HUES64 (cell line): ENCODE data around the gene ANO10.

ENCODE experiments used
- H3K27ac ChIP-seq: 2 replicates; pipeline ENCODE4 v1.7.0; 2013; ENCODE audit warnings: low read depth, low read length, inconsistent platforms
- H3K27me3 ChIP-seq: 2 replicates; pipeline ENCODE4 v1.6.1; 2013; ENCODE audit warnings: mild to moderate bottlenecking, low read length; ENCODE audit not compliant: insufficient read depth
- H3K36me3 ChIP-seq: 2 replicates; pipeline ENCODE4 v1.6.1; 2013; ENCODE audit warnings: mild to moderate bottlenecking, low read length; ENCODE audit not compliant: insufficient read depth
- H3K4me1 ChIP-seq: 2 replicates; pipeline ENCODE4 v1.6.1; 2013; ENCODE audit warnings: mild to moderate bottlenecking, low read length, moderate library complexity; ENCODE audit not compliant: insufficient read depth
- H3K4me3 ChIP-seq: 2 replicates; pipeline ENCODE4 v1.5.1; 2013; ENCODE audit warnings: mild to moderate bottlenecking, low read length, moderate library complexity
- H3K9ac ChIP-seq: 2 replicates; pipeline ENCODE4 v1.6.1; 2013; ENCODE audit warnings: mild to moderate bottlenecking, low read depth, low read length
- H3K9me3 ChIP-seq: 2 replicates; pipeline ENCODE4 v1.6.1; 2013; ENCODE audit warnings: low read depth, low read length; ENCODE audit not compliant: insufficient read depth
- WGBS: fragments of 150-250, 120-280 bp; methylation state at CpG from one replicate; pipeline ENCODE4 v1.1.7; 2013; ENCODE audit warnings: missing lambda C conversion rate; 5-methylcytosine and 5-hydroxymethylcytosine counted together

ANO10 gene

DNA sequence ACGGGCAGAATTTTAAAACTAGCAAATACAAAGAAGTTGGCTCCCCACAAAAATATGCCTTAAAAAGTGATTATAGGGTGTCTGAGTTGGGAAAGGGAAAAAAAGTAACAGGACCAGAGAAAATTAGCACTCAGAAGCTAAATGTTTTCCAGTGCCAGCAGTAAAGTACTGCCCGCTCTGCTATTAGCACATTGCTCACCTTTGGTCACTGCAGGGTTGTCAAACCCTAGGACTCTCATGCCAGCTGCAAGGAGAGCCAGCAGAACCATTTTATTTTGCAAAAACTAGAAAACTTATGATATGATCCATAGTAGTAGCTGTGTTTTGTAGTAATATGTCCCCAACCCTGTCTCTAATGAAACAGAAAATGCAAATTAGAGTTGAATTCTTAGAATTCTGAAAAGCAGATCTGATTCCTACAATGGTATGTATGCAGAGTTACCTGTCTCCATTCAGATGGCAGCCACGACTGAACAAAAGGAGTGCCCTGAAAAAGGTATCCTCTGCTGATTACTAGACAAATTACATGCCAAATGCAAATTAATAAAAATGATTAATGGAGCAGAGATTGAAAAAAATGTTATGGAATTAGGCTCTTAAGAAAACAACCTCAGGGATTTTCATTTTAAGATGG is 185.2 kb downstream of the ANO10 start:
- no peak overlapping the region for H3K9ac ChIP-seq
- H3K9me3 ChIP-seq, result peaks cover 6% of the 10 kb centered on the region; the same call in 1 of the 2 replicates
- 62% methylated on average over 3 of the region's 3 CpGs for WGBS
- no peak overlapping the region for H3K27ac ChIP-seq
- H3K27me3 ChIP-seq, result no peaks in the 10 kb centered on the region
- H3K36me3 ChIP-seq, result peaks cover 6% of the 10 kb centered on the region; the same call in 1 of the 2 replicates
- H3K4me1 ChIP-seq, result peaks cover 18% of the 10 kb centered on the region
- H3K4me3 ChIP-seq, result no peak overlapping the region

DNA sequence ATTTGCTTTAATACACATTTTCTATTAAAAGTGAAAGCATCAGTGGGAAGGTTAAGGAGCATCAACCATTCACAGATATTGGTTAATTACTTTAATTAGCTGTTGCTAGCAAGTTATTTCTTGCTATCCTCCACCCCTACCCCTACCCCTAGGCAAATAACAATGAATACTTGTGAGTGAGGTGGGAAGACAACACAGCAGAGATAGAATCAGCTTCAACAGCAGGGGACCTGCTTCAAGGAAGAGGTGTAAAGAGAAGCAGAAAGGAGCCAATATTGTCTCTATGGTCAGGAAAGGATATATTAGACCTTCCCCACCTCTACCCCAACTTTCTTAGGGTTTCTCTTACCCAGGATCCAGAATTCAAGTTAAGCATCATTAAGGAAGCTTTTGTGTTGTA is 186.1 kb downstream of the ANO10 start:
- Histone ChIP-seq H3K4me3 (no peak overlapping the region), H3K4me1 (peaks cover 18% of the 10 kb centered on the region), H3K27me3 (no peaks in the 10 kb centered on the region), H3K36me3 (peaks cover 11% of the 10 kb centered on the region; the same call in 1 of the 2 replicates), H3K27ac (no peak overlapping the region), H3K9ac (no peak overlapping the region), H3K9me3 (peaks cover 6% of the 10 kb centered on the region; the same call in 1 of the 2 replicates)

DNA sequence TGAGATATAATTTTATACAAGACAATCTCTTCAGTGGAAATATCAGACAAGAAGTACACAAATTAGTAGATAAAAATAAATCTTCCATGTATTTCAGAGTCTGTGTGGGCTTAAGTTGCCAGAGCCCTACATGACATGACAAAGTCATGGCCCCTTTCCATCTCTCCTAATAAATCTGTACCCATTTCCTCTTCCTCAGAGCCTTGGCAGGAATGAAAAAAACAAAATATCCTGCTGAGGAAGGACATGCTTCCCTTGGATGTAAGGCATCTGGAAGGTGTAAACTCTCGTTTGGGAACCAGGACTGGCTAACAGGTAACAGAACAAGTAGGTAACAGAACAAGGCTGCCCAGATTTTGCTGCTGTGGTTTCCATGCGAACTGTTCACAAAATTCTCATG is 187.4 kb downstream of the ANO10 start:
- Histone ChIP-seq H3K4me3 (no peak overlapping the region), H3K4me1 (peaks cover 18% of the 10 kb centered on the region), H3K9ac (no peak overlapping the region), H3K27ac (no peak overlapping the region), H3K9me3 (no peaks in the 10 kb centered on the region), H3K27me3 (no peaks in the 10 kb centered on the region), H3K36me3 (peaks cover 11% of the 10 kb centered on the region; the same call in 1 of the 2 replicates)
- 80% methylated on average over 2 of the region's 2 CpGs for WGBS

DNA sequence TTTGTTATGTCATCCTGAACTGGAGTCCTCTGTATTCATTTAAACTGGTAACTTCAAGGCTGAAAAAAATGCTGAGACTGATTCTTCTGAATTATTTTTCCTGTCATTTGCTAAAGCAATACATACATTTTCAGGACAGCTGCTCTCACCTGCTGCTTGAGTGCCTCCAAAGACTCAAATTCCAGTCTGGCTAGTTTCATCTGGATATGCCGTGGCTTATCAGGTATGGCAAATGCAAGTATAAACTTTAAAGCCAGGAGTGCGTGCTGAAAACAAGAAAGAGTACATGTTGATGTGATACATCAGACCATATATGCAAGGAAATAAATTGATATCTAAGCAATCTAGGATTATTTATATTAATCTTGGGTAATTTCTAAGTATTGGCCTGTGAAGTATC is 189.3 kb downstream of the ANO10 start:
- H3K27ac ChIP-seq, result no peak overlapping the region
- no peaks in the 10 kb centered on the region for H3K27me3 ChIP-seq
- 96% methylated on average over 2 of the region's 2 CpGs for WGBS
- H3K9me3 ChIP-seq, result no peaks in the 10 kb centered on the region
- H3K4me3 ChIP-seq, result no peak overlapping the region
- no peak overlapping the region for H3K9ac ChIP-seq
- H3K36me3 ChIP-seq, result peaks cover 11% of the 10 kb centered on the region; the same call in 1 of the 2 replicates
- H3K4me1 ChIP-seq, result peaks cover 18% of the 10 kb centered on the region

DNA sequence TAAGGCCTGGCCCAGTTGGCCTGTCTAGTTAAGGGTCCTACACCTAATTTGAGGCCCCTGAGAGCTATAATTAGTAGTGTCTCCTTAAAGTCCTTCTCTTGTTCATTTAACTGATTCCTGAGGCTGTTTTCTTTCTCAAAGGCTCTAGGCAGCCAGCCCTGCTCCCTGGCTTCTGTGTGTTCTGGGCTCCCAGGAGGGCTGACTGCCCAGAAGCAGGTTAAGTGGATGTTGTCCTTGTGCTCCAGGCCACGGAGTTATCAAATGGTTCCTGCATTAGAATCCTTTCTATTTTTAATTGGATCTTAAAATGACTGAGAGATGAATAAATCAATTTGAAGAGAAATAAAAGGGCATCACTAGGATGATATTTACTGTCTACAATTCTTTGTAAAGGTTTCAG is 195.4 kb downstream of the ANO10 start:
- 83% methylated on average over 1 of the region's 1 CpG for WGBS
- 0 out of 2 replicates have a peak, but pooled peaks cover 3% of the 10 kb centered on the region for H3K36me3 ChIP-seq
- H3K27me3 ChIP-seq, result no peaks in the 10 kb centered on the region
- H3K4me1 ChIP-seq, result peaks cover 19% of the 10 kb centered on the region
- H3K27ac ChIP-seq, result no peak overlapping the region
- H3K9ac ChIP-seq, result no peak overlapping the region
- H3K9me3 ChIP-seq, result no peaks in the 10 kb centered on the region
- no peak overlapping the region for H3K4me3 ChIP-seq

DNA sequence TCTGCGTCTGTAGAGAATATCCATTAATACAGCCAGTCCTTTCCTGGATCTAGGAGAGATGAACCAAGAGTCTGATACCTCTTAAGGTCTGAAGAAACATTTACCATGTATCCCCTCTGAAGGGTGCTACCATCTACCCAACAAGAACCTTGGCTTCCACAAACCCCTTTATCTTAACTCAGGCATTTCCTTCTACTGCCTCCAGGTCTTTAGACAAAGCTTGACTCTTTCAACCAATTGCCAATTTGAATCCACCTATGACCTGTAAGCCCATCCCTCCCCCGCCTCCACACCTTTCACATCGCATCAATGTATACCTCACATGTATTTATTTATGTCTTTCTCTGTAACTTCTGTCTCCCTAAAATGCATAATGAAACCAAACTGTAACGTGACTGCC is 196.0 kb downstream of the ANO10 start:
- peaks cover 19% of the 10 kb centered on the region for H3K4me1 ChIP-seq
- H3K9me3 ChIP-seq, result no peaks in the 10 kb centered on the region
- WGBS, result 92% methylated on average over 4 of the region's 4 CpGs
- no peak overlapping the region for H3K9ac ChIP-seq
- no peaks in the 10 kb centered on the region for H3K27me3 ChIP-seq
- H3K4me3 ChIP-seq, result no peak overlapping the region
- H3K27ac ChIP-seq, result no peak overlapping the region; the same call in 1 of the 2 replicates
- no peaks in the 10 kb centered on the region for H3K36me3 ChIP-seq

DNA sequence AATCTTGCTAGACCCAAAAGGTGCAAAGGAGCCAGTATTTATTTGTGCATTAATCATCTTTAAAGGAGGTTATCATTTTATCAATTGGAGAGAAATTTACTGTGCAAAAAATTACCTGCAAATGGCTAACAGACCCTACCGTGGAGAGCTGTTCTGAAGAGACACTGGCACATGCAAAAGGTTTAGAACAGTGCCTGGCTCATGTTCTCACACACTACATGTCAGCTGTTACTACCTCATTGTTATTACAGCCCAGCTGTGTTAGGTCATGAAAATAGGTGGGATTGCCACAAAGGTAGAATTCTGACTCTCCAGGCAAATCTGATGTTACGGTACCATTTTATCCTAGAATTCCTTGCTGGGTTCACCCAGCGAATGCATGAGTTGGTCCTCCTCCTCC is 198.2 kb downstream of the ANO10 start:
- 59% methylated on average over 3 of the region's 3 CpGs for WGBS
- no peaks in the 10 kb centered on the region for H3K27me3 ChIP-seq
- no peaks in the 10 kb centered on the region for H3K36me3 ChIP-seq
- no peaks in the 10 kb centered on the region for H3K9me3 ChIP-seq
- H3K4me1 ChIP-seq, result peaks cover 19% of the 10 kb centered on the region
- H3K9ac ChIP-seq, result no peak overlapping the region
- no peak overlapping the region for H3K4me3 ChIP-seq
- H3K27ac ChIP-seq, result no peak overlapping the region

DNA sequence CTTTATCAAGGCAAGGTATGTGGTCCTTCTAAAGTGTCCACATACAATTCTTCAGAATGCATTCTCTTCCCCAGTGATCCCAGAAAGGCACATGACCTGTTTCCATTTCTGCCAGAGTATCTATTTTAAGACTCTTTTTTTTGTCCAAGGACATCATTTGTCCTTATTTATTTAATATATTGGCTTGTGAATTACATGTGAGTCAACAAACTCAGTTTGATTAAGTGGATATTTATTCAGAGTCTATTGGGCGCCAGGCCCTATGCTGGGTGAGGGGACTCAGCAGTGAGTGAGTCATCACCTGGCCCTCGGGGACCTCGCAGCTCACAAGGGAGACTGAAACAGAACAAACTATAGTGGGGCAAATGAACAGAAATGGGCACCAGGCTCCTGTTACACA is 198.7 kb downstream of the ANO10 start:
- no peak overlapping the region for H3K4me3 ChIP-seq
- H3K27me3 ChIP-seq, result no peaks in the 10 kb centered on the region
- H3K4me1 ChIP-seq, result peaks cover 19% of the 10 kb centered on the region
- 80% methylated on average over 3 of the region's 3 CpGs for WGBS
- H3K36me3 ChIP-seq, result no peaks in the 10 kb centered on the region
- no peak overlapping the region for H3K9ac ChIP-seq
- H3K27ac ChIP-seq, result no peak overlapping the region
- no peaks in the 10 kb centered on the region for H3K9me3 ChIP-seq

DNA sequence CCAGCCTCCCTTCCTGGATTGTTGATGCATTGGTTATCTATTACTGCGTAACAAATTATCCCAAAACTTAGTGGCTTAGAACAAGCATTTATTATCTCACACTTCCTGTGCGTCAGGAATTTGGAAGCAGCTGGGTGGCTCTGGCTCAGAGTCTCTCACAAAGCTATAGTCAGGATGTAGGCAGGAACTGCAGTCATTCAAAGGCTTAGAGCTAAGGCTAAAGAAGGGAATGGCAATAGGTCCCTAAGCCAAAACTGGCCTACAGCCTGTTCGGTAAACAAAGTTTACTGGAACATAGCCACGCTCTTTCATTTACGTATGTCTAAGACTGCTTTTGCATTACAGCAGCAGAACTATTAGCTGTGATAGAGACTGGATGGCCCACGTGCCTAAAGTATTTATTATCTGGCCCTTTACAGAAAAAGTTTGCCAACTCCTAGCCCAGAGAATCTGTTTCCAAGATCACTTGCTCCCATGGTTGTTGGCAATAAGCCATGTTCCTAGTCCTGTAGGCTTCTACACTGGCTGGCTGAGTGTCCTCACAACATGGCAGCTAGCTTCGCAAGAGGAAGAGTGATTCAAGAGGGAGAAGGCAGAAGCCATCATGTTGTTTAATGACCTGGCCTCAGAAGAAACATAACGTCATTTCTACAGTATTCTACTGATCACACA is 203.1 kb downstream of the ANO10 start:
- Histone ChIP-seq H3K36me3 (no peaks in the 10 kb centered on the region), H3K9me3 (no peaks in the 10 kb centered on the region), H3K9ac (no peak overlapping the region), H3K27me3 (no peaks in the 10 kb centered on the region), H3K4me3 (no peak overlapping the region), H3K27ac (no peak overlapping the region), H3K4me1 (peaks cover 4% of the 10 kb centered on the region; the same call in 1 of the 2 replicates)
- WGBS, result 95% methylated on average over 8 of the region's 8 CpGs

DNA sequence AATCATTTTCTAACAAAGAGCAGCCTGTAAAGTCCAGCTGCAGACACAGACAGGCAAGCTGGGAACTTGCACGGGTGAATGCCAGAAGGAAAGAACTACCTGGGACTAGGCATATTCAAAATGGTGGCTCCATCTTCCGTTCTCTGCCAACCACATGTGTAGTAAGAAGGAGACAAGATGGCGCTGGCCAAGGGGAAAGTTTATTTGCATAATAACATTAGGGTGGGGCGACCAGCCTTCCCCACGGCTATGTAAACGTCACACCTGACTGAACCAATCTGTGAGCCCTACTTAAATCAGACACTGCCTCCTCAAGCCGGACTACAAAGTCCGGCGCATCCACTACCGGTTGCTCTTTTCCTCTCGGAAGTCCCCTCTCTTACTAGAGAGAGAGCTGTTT is 204.7 kb downstream of the ANO10 start:
- Histone ChIP-seq H3K9ac (no peak overlapping the region), H3K27ac (no peak overlapping the region), H3K27me3 (no peaks in the 10 kb centered on the region), H3K4me3 (no peak overlapping the region), H3K9me3 (no peaks in the 10 kb centered on the region), H3K36me3 (no peaks in the 10 kb centered on the region), H3K4me1 (no peaks in the 10 kb centered on the region)
- 96% methylated on average over 11 of the region's 11 CpGs for WGBS

DNA sequence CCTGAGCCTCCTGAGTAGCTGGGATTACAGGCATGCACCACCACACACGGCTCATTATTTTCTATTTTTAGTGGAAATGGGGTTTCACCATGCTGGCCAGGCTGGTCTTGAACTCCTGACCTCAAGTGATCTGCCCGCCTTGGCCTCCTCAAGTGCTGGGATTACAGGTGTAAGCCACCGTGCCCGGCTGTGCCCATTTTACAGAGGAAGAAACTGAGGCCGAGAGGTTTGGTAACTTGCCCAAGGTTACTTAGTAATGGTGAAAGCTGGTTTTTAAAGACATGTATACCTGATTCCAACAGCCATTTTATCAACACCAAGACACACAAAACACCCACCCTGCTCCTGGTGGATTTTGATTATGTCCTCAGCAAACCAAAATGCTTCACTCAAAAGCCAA is 206.7 kb downstream of the ANO10 start:
- 95% methylated on average over 5 of the region's 5 CpGs for WGBS
- H3K9ac ChIP-seq, result no peak overlapping the region

More for the DNA sequence above, 206.7 kb downstream of the ANO10 start:
- Histone ChIP-seq H3K9me3 (no peaks in the 10 kb centered on the region), H3K4me3 (no peak overlapping the region), H3K27ac (no peak overlapping the region), H3K4me1 (no peaks in the 10 kb centered on the region), H3K36me3 (no peaks in the 10 kb centered on the region), H3K27me3 (no peaks in the 10 kb centered on the region)
